Kidney epithelial cell (primary cell): ENCODE data around the gene SSNA1. TPM values are rescaled to one million over a fixed set of nuclear protein-coding genes. Genes with fewer than 3 reads are reported as not detected.

Source experiments
- DNase-seq: peaks from one replicate; pipeline ENCODE4 v3.0.0-alpha.2; 2010; ENCODE audit warnings: low read depth
- H3K27me3 ChIP-seq: 2 replicates; pipeline ENCODE4 v1.6.0; 2011; ENCODE audit warnings: low read length; ENCODE audit not compliant: control insufficient read depth, insufficient read depth
- H3K36me3 ChIP-seq: 2 replicates; pipeline ENCODE4 v1.5.1; 2011; ENCODE audit warnings: low read length; ENCODE audit not compliant: control insufficient read depth, insufficient read depth
- H3K4me3 ChIP-seq: 2 replicates; pipeline ENCODE4 v1.5.1; 2011; ENCODE audit warnings: low read depth, mild to moderate bottlenecking, control low read depth, low read length
- total RNA-seq: library from RNA; depleted of rRNA; stranded (reverse); fragments of >200 nt; gene quantifications from 2 replicates; pipeline ENCODE4 v1.2.3, GENCODE V29; 2015
- TF ChIP-seq, protein P1 (sequence below): IDR thresholded peaks from 2 replicates; pipeline ENCODE4 v1.5.1; 2011; ENCODE audit warnings: mild to moderate bottlenecking, moderate library complexity, low read length, control low read depth, inconsistent platforms; ENCODE audit not compliant: insufficient read depth, poor library complexity, severe bottlenecking

Gene SSNA1
- total RNA-seq, 1 donor from 2014 or later, result 95.1 TPM

DNA sequence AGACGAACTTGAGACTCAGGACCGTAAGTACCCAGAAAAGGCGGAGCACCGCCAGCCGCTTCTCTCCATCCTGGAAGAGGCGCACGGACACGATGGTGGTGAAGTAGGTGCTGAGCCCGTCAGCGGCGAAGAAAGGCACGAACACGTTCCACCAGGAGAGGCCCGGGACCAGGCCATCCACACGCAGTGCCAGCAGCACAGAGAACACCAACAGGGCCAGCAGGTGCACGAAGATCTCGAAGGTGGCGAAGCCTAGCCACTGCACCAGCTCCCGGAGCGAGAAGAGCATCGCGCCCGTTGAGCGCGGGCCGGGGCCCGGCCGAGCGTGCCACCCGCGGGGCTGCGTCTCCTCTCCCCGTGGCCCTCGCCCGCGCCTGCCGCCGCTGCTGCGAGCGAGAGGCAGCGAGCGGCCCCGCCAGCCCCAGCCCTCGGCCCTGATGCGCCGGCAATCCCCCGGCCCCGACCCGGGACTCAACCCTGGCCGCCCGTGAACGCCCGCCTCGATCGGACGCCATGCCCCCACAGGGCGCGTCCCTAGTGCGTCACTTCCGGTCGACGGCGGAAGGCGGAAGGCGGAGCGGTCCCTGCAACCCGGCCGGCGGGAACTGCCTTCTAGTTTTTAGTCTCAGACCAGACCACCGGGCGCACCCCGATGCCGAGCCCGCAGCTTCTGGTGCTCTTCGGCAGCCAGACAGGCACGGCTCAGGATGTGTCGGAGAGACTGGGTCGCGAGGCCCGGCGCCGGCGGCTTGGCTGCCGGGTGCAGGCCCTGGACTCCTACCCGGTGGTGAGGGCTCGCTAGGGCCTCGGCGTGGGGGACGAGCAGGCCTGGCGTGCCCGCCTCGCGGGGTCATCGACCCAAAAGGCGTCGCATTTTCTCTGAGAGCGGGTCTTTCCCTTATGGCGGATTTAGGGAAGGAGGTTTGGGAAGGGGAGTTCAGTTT, 16.9 kb downstream of the SSNA1 start, which contains the start of the genes NDOR1 and TMEM203:
Gene NDOR1 (plus strand): TSS at position 575 of the 944 bp plus-strand sequence. CDS start 78 bp downstream, at position 653.
Gene TMEM203 (minus strand): TSS at position 523 of the 944 bp plus-strand sequence. CDS start 234 bp downstream, at position 289.
- Histone ChIP-seq H3K4me3 (peak within 1 kb of the TSS; percentile 98), H3K27me3 (no peaks in the 10 kb centered on the region), H3K36me3 (no peaks in the 10 kb centered on the region)
- no peak for DNase-seq
- TF ChIP-seq, protein P1, sequence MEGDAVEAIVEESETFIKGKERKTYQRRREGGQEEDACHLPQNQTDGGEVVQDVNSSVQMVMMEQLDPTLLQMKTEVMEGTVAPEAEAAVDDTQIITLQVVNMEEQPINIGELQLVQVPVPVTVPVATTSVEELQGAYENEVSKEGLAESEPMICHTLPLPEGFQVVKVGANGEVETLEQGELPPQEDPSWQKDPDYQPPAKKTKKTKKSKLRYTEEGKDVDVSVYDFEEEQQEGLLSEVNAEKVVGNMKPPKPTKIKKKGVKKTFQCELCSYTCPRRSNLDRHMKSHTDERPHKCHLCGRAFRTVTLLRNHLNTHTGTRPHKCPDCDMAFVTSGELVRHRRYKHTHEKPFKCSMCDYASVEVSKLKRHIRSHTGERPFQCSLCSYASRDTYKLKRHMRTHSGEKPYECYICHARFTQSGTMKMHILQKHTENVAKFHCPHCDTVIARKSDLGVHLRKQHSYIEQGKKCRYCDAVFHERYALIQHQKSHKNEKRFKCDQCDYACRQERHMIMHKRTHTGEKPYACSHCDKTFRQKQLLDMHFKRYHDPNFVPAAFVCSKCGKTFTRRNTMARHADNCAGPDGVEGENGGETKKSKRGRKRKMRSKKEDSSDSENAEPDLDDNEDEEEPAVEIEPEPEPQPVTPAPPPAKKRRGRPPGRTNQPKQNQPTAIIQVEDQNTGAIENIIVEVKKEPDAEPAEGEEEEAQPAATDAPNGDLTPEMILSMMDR, result no peak

GRCh38 chr9:137206602-137207001, 18.1 kb downstream of the SSNA1 start:
- Histone ChIP-seq H3K36me3 (no peaks in the 10 kb centered on the region), H3K27me3 (no peaks in the 10 kb centered on the region), H3K4me3 (no peak overlapping the region)
- TF ChIP-seq, protein P1, result no peak
- DNase-seq, result no peak

GRCh38 chr9:137211532-137211931, 23.1 kb downstream of the SSNA1 start:
- TF ChIP-seq, protein P1, result no peak
- Histone ChIP-seq H3K27me3 (no peaks in the 10 kb centered on the region), H3K4me3 (no peak overlapping the region), H3K36me3 (no peaks in the 10 kb centered on the region)
- DNase-seq, result no peak

DNA sequence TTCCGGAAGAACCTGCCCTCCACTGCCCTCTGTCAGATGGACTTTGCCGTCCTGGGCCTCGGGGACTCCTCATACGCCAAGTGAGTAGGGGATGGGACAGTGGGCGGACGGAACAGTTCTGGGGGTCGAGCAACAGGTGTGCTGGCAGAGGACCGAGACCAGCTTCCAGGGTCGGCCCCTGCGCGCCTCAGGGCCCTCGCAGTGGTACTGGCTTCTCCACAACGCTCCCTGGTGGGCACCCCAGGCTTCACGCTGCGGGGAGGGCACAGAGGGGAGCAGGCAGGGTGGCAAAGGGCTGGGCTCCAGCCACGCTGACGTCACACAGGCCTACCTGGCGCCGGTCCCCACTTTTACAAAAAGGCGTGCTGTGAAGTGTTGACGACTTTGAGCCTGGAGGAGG, 24.0 kb downstream of the SSNA1 start:
- Histone ChIP-seq H3K4me3 (no peak overlapping the region), H3K36me3 (no peaks in the 10 kb centered on the region), H3K27me3 (no peaks in the 10 kb centered on the region)
- TF ChIP-seq, protein P1, result no peak
- no peak for DNase-seq

DNA sequence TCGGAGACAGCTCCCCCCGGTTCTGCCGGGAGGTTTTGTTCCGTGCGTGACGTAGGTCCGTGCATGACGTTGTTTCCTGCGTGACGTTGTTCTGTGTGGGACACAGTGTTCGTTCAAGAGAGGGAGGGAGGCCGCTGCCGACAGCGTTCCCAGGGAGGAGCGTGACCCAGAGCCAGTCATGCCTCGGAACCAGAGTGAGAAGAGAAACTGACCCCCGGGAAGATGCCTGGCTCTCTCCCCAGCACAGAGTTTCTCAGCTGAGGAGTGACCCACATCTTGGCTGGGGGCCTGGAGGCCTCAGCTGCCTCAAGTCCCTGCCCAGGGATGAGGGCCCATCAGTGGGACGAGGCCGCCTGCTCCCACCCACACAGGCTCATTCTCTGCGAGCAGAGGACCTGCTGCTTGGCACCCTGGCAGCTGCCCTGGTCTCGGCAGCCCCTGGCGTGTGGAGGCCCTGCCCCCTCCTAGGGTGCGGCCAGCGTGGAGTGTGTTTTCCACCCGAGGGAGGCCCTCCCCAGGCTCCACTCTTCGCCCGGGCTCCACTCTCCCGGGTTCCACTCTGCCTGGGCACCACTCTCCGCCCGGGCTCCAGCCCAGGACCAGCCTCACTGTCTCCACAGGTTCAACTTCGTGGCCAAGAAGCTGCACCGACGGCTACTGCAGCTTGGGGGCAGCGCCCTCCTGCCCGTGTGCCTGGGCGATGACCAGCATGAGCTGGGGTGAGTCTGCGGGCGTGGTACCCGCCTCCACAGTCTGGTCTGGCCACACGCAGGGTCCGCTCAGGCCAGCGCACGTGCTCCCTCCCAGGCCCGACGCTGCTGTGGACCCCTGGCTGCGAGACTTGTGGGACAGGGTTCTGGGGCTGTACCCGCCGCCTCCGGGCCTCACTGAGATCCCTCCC, 24.9 kb downstream of the SSNA1 start:
- TF ChIP-seq, protein P1, result peak; percentile 30
- DNase-seq, result no peak
- H3K36me3 ChIP-seq, result no peaks in the 10 kb centered on the region
- no peaks in the 10 kb centered on the region for H3K27me3 ChIP-seq
- no peak overlapping the region for H3K4me3 ChIP-seq
